HUES6 (cell line): Measurements from ENCODE around the gene FASLG.

Experiments used
- H3K27ac ChIP-seq: 2 replicates; pipeline ENCODE4 v1.7.0; 2013; ENCODE audit warnings: low read depth, mild to moderate bottlenecking, low read length, inconsistent platforms
- H3K27me3 ChIP-seq: 2 replicates; pipeline ENCODE4 v1.6.1; 2013; ENCODE audit warnings: low read length; ENCODE audit not compliant: control insufficient read depth, insufficient read depth
- H3K36me3 ChIP-seq: 2 replicates; pipeline ENCODE4 v1.6.1; 2013; ENCODE audit warnings: low read length; ENCODE audit not compliant: control insufficient read depth, insufficient read depth
- H3K4me1 ChIP-seq: 2 replicates; pipeline ENCODE4 v1.6.1; 2013; ENCODE audit warnings: low read length; ENCODE audit not compliant: control insufficient read depth, insufficient read depth
- H3K4me3 ChIP-seq: 2 replicates; pipeline ENCODE4 v1.5.1; 2013; ENCODE audit warnings: low read depth, low read length
- H3K9ac ChIP-seq: one replicate; pipeline ENCODE4 v1.6.1; 2013; ENCODE audit warnings: mild to moderate bottlenecking, low read length
- H3K9me3 ChIP-seq: 2 replicates; pipeline ENCODE4 v1.6.1; 2013; ENCODE audit warnings: low read depth, low read length; ENCODE audit not compliant: control insufficient read depth, insufficient read depth

Gene FASLG

GRCh38 chr1:172642970-172643369, 15.9 kb upstream of the FASLG start:
- Histone ChIP-seq H3K4me1 (peaks cover 11% of the 10 kb centered on the region; the same call in 1 of the 2 replicates), H3K36me3 (no peaks in the 10 kb centered on the region), H3K4me3 (no peak overlapping the region), H3K27me3 (no peaks in the 10 kb centered on the region), H3K9me3 (no peaks in the 10 kb centered on the region), H3K9ac (no peak overlapping the region), H3K27ac (no peak overlapping the region)

GRCh38 chr1:172646653-172647052, 12.2 kb upstream of the FASLG start:
- no peak overlapping the region for H3K4me3 ChIP-seq
- H3K4me1 ChIP-seq, result no peaks in the 10 kb centered on the region
- no peaks in the 10 kb centered on the region for H3K27me3 ChIP-seq
- H3K27ac ChIP-seq, result no peak overlapping the region
- H3K36me3 ChIP-seq, result no peaks in the 10 kb centered on the region
- H3K9ac ChIP-seq, result no peak overlapping the region
- H3K9me3 ChIP-seq, result no peaks in the 10 kb centered on the region

- no peaks in the 10 kb centered on the region for H3K27me3 ChIP-seq
- no peak overlapping the region for H3K27ac ChIP-seq
- no peaks in the 10 kb centered on the region for H3K4me1 ChIP-seq
- no peak overlapping the region for H3K4me3 ChIP-seq
- no peak overlapping the region for H3K9ac ChIP-seq
- H3K9me3 ChIP-seq, result no peaks in the 10 kb centered on the region
- no peaks in the 10 kb centered on the region for H3K36me3 ChIP-seq
Measured at GRCh38 chr1:172647110-172647564, 11.8 kb upstream of the FASLG start.

- H3K27me3 ChIP-seq, result no peaks in the 10 kb centered on the region
- H3K9ac ChIP-seq, result no peak overlapping the region
- no peak overlapping the region for H3K4me3 ChIP-seq
Measured at GRCh38 chr1:172647987-172648386, 10.9 kb upstream of the FASLG start.

GRCh38 chr1:172650474-172651193, 8.3 kb upstream of the FASLG start:
- no peak overlapping the region for H3K9ac ChIP-seq
- no peaks in the 10 kb centered on the region for H3K4me1 ChIP-seq
- no peaks in the 10 kb centered on the region for H3K27me3 ChIP-seq
- no peaks in the 10 kb centered on the region for H3K36me3 ChIP-seq
- no peaks in the 10 kb centered on the region for H3K9me3 ChIP-seq
- no peak overlapping the region for H3K4me3 ChIP-seq
- no peak overlapping the region for H3K27ac ChIP-seq

More at GRCh38 chr1:172647987-172648386, 10.9 kb upstream of the FASLG start:
- Histone ChIP-seq H3K9me3 (no peaks in the 10 kb centered on the region), H3K27ac (no peak overlapping the region), H3K4me1 (no peaks in the 10 kb centered on the region), H3K36me3 (no peaks in the 10 kb centered on the region)

GRCh38 chr1:172653015-172653709, 5.7 kb upstream of the FASLG start:
- Histone ChIP-seq H3K27me3 (no peaks in the 10 kb centered on the region), H3K4me1 (no peaks in the 10 kb centered on the region), H3K9me3 (no peaks in the 10 kb centered on the region)

GRCh38 chr1:172654535-172654934, 4.4 kb upstream of the FASLG start:
- Histone ChIP-seq H3K4me3 (no peak overlapping the region), H3K9me3 (no peaks in the 10 kb centered on the region), H3K27me3 (no peaks in the 10 kb centered on the region), H3K27ac (no peak overlapping the region), H3K9ac (no peak overlapping the region), H3K36me3 (no peaks in the 10 kb centered on the region), H3K4me1 (no peaks in the 10 kb centered on the region)

More at GRCh38 chr1:172653015-172653709, 5.7 kb upstream of the FASLG start:
- H3K4me3 ChIP-seq, result no peak overlapping the region
- H3K27ac ChIP-seq, result no peak overlapping the region
- H3K9ac ChIP-seq, result no peak overlapping the region
- H3K36me3 ChIP-seq, result no peaks in the 10 kb centered on the region

GRCh38 chr1:172656576-172656975, 2.3 kb upstream of the FASLG start:
- Histone ChIP-seq H3K27ac (no peak overlapping the region), H3K9me3 (no peaks in the 10 kb centered on the region), H3K9ac (no peak overlapping the region), H3K4me1 (no peaks in the 10 kb centered on the region), H3K27me3 (no peaks in the 10 kb centered on the region), H3K4me3 (no peak overlapping the region), H3K36me3 (no peaks in the 10 kb centered on the region)

GRCh38 chr1:172657586-172657985, 1.3 kb upstream of the FASLG start:
- Histone ChIP-seq H3K27me3 (no peaks in the 10 kb centered on the region), H3K9me3 (no peaks in the 10 kb centered on the region), H3K27ac (no peak overlapping the region), H3K4me3 (no peak overlapping the region), H3K4me1 (no peaks in the 10 kb centered on the region), H3K9ac (no peak overlapping the region), H3K36me3 (no peaks in the 10 kb centered on the region)

- Histone ChIP-seq H3K27me3 (no peaks in the 10 kb centered on the region), H3K4me3 (no peak overlapping the region), H3K4me1 (no peaks in the 10 kb centered on the region), H3K27ac (no peak overlapping the region), H3K9me3 (no peaks in the 10 kb centered on the region), H3K36me3 (no peaks in the 10 kb centered on the region), H3K9ac (no peak overlapping the region)
Measured at GRCh38 chr1:172661107-172661506, 2.2 kb downstream of the FASLG start.

GRCh38 chr1:172662464-172663109, 3.7 kb downstream of the FASLG start:
- no peaks in the 10 kb centered on the region for H3K36me3 ChIP-seq
- no peak overlapping the region for H3K27ac ChIP-seq
- no peaks in the 10 kb centered on the region for H3K27me3 ChIP-seq
- H3K9me3 ChIP-seq, result no peaks in the 10 kb centered on the region
- H3K9ac ChIP-seq, result no peak overlapping the region
- no peak overlapping the region for H3K4me3 ChIP-seq
- H3K4me1 ChIP-seq, result no peaks in the 10 kb centered on the region
